Liver (tissue), 9 donors: ENCODE measurements around the gene ESRRA. TPM values are rescaled to one million over a fixed set of nuclear protein-coding genes. Genes with fewer than 3 reads are reported as not detected.

Experiments used
- DNase-seq: peaks from one replicate; pipeline ENCODE4 v3.0.0-alpha.2; 2017; ENCODE audit warnings: low spot score
- H3K27ac ChIP-seq, 2 donors: one replicate each; pipeline ENCODE4 v1.7.0; 2013; ENCODE audit warnings: inconsistent platforms in 2 of 2, low read length in 2 of 2, control low read depth in 1 of 2, low read depth in 1 of 2, mild to moderate bottlenecking in 1 of 2
- H3K27me3 ChIP-seq, 4 donors: one replicate each; pipeline versions ENCODE4 v1.6.1 to v1.7.0; 2013; ENCODE audit warnings: low read length in 3 of 4, inconsistent platforms in 1 of 4, mild to moderate bottlenecking in 1 of 4, moderate library complexity in 1 of 4; ENCODE audit not compliant: control insufficient read depth in 4 of 4, insufficient read depth in 4 of 4
- H3K36me3 ChIP-seq, 4 donors: one replicate each; pipeline versions ENCODE4 v1.6.1 to v1.7.0; 2013; ENCODE audit warnings: low read length in 3 of 4, mild to moderate bottlenecking in 3 of 4, low read depth in 1 of 4, moderate library complexity in 1 of 4; ENCODE audit not compliant: control insufficient read depth in 4 of 4, insufficient read depth in 3 of 4
- H3K4me1 ChIP-seq, 4 donors: one replicate each; pipeline versions ENCODE4 v1.6.1 to v1.7.0; 2013; ENCODE audit warnings: low read length in 3 of 4, mild to moderate bottlenecking in 3 of 4, moderate library complexity in 1 of 4; ENCODE audit not compliant: control insufficient read depth in 4 of 4, insufficient read depth in 4 of 4
- H3K4me3 ChIP-seq, 3 donors: one replicate each; pipeline versions ENCODE4 v1.6.1 to v1.7.0; 2013; ENCODE audit warnings: low read length in 3 of 3, control low read depth in 1 of 3, low read depth in 1 of 3, mild to moderate bottlenecking in 1 of 3
- H3K9ac ChIP-seq, 2 donors: one replicate each; pipeline ENCODE4 v1.7.0; 2013; ENCODE audit warnings: low read length in 2 of 2, mild to moderate bottlenecking in 2 of 2, moderate library complexity in 2 of 2, control low read depth in 1 of 2, low read depth in 1 of 2
- H3K9me3 ChIP-seq, 4 donors: one replicate each; pipeline versions ENCODE4 v1.6.1 to v1.7.0; 2013; ENCODE audit warnings: low read length in 3 of 4; ENCODE audit not compliant: control insufficient read depth in 4 of 4
- FOXA1 ChIP-seq: IDR thresholded peaks from 2 replicates; pipeline ENCODE4 v1.6.1; 2016; ENCODE audit warnings: antibody characterized with exemption
- FOXA2 ChIP-seq: IDR thresholded peaks from 2 replicates; pipeline ENCODE4 v1.6.1; 2016; ENCODE audit warnings: antibody characterized with exemption
- GABPA ChIP-seq, 2 donors: IDR thresholded peaks in 1 of 2; conservative IDR thresholded peaks in 1 of 2; 2 replicates each; pipeline ENCODE4 v1.6.1; 2016; ENCODE audit warnings: antibody characterized with exemption in 2 of 2, mild to moderate bottlenecking in 1 of 2, moderate library complexity in 1 of 2
- HNF4G ChIP-seq: IDR thresholded peaks from 2 replicates; pipeline ENCODE4 v1.6.1; 2016; ENCODE audit warnings: antibody characterized with exemption
- JUND ChIP-seq, 2 donors: IDR thresholded peaks; 2 replicates each; pipeline ENCODE4 v1.6.1; 2016; ENCODE audit warnings: antibody characterized with exemption in 2 of 2
- MAX ChIP-seq: IDR thresholded peaks from 2 replicates; pipeline ENCODE4 v1.6.1; 2016; ENCODE audit warnings: antibody characterized with exemption
- NR2F2 ChIP-seq: IDR thresholded peaks from 2 replicates; pipeline ENCODE4 v1.6.1; 2016; ENCODE audit warnings: antibody characterized with exemption
- RAD21 ChIP-seq, 2 donors: IDR thresholded peaks; 2 replicates each; pipeline ENCODE4 v1.6.1; 2016; ENCODE audit warnings: antibody characterized with exemption in 2 of 2, mild to moderate bottlenecking in 2 of 2
- REST ChIP-seq: IDR thresholded peaks from 2 replicates; pipeline ENCODE4 v1.6.1; 2016; ENCODE audit warnings: antibody characterized with exemption, mild to moderate bottlenecking
- RXRA ChIP-seq, 2 donors: IDR thresholded peaks; 2 replicates each; pipeline ENCODE4 v1.6.1; 2017 to 2018; ENCODE audit warnings: antibody characterized with exemption in 2 of 2, mild to moderate bottlenecking in 1 of 2
- YY1 ChIP-seq: IDR thresholded peaks from 2 replicates; pipeline ENCODE4 v1.6.1; 2016; ENCODE audit warnings: antibody characterized with exemption, mild to moderate bottlenecking
- ZBTB33 ChIP-seq: IDR thresholded peaks from 2 replicates; pipeline ENCODE4 v1.6.1; 2016; ENCODE audit warnings: antibody characterized with exemption
- WGBS: extraction: QIAGEN DNeasy Blood & Tissue Kit; methylation state at CpG from one replicate; pipeline ENCODE4 v1.1.7; 2013; 5-methylcytosine and 5-hydroxymethylcytosine counted together
- polyA plus RNA-seq, 2 donors: library from polyadenylated mRNA; stranded (reverse) in 1 of 2; unstranded in 1 of 2; fragments of 200-250 nt in 1 of 2; fragments of >200 nt in 1 of 2; fragmentation: Nextera tagmentation in 1 of 2; extraction: Ambion mirVana in 1 of 2; gene quantifications; one replicate each; pipeline versions ENCODE4 v1.2.1 to v1.2.3, GENCODE V29; 2013 to 2015
- total RNA-seq, 2 donors: library from RNA; depleted of rRNA; stranded (reverse); fragments of >200 nt; gene quantifications; one replicate each; pipeline ENCODE4 v1.2.3, GENCODE V29; 2014
- TF ChIP-seq, protein P1 (sequence below): IDR thresholded peaks from 2 replicates; pipeline ENCODE4 v1.6.1; 2016; ENCODE audit warnings: antibody characterized with exemption
- TF ChIP-seq, protein P2 (sequence below): fragments of 150-350 bp; IDR thresholded peaks from 2 replicates; pipeline ENCODE4 v1.5.1; 2017; ENCODE audit warnings: improper control_type of control experiment, low read depth, low read length; ENCODE audit not compliant: missing input control
- donor health status: healthy.
- donor health status: healthy.
- donor health status: healthy.
- donor health status: healthy.
- donor health status: healthy.

ESRRA gene
- total and polyA plus RNA-seq, 4 donors: 13.9 to 64.8 (median 37.5) TPM

DNA sequence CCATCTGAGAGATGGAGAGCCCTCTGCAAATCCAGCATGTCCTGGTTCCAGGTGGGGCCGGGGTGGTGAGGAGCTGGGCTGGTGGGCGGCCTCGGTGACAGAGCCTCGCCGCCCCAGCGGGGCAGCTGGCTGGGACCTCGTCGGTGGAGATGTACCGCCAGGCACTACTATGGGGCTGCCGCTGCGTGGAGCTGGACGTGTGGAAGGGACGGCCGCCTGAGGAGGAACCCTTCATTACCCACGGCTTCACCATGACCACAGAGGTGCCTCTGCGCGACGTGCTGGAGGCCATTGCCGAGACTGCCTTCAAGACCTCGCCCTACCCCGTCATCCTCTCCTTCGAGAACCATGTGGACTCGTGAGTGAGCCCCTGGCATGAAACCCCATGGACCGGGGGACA lies 47.0 kb upstream of the ESRRA start:
- Histone ChIP-seq H3K9ac (no peak overlapping the region), H3K4me1 (no peaks in the 10 kb centered on the region), H3K27ac (no peak overlapping the region), H3K27me3 (no peaks in the 10 kb centered on the region), H3K36me3 (peaks cover 0 to 13% (median 4%) of the 10 kb centered on the region in 4 donors), H3K9me3 (no peaks in the 10 kb centered on the region), H3K4me3 (no peak overlapping the region)
- WGBS: 92% methylated on average over 24 of the region's 24 CpGs
- TF ChIP-seq RAD21 (IDR thresholded peaks at IDR 0.05) (no peak), FOXA1 (no peak), RXRA (IDR thresholded peaks at IDR 0.05) (no peak), JUND (IDR thresholded peaks at IDR 0.05) (no peak), MAX (no peak), NR2F2 (no peak), HNF4G (no peak), FOXA2 (no peak), GABPA (IDR thresholded peaks at IDR 0.05 in 1 of 2, conservative IDR thresholded peaks at IDR 0.05 in 1 of 2) (no peak), ZBTB33 (no peak), REST (no peak)
- TF ChIP-seq, protein P1, sequence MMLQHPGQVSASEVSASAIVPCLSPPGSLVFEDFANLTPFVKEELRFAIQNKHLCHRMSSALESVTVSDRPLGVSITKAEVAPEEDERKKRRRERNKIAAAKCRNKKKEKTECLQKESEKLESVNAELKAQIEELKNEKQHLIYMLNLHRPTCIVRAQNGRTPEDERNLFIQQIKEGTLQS: no peak
- TF ChIP-seq, protein P2, sequence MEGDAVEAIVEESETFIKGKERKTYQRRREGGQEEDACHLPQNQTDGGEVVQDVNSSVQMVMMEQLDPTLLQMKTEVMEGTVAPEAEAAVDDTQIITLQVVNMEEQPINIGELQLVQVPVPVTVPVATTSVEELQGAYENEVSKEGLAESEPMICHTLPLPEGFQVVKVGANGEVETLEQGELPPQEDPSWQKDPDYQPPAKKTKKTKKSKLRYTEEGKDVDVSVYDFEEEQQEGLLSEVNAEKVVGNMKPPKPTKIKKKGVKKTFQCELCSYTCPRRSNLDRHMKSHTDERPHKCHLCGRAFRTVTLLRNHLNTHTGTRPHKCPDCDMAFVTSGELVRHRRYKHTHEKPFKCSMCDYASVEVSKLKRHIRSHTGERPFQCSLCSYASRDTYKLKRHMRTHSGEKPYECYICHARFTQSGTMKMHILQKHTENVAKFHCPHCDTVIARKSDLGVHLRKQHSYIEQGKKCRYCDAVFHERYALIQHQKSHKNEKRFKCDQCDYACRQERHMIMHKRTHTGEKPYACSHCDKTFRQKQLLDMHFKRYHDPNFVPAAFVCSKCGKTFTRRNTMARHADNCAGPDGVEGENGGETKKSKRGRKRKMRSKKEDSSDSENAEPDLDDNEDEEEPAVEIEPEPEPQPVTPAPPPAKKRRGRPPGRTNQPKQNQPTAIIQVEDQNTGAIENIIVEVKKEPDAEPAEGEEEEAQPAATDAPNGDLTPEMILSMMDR: no peak
- no peak for DNase-seq

DNA sequence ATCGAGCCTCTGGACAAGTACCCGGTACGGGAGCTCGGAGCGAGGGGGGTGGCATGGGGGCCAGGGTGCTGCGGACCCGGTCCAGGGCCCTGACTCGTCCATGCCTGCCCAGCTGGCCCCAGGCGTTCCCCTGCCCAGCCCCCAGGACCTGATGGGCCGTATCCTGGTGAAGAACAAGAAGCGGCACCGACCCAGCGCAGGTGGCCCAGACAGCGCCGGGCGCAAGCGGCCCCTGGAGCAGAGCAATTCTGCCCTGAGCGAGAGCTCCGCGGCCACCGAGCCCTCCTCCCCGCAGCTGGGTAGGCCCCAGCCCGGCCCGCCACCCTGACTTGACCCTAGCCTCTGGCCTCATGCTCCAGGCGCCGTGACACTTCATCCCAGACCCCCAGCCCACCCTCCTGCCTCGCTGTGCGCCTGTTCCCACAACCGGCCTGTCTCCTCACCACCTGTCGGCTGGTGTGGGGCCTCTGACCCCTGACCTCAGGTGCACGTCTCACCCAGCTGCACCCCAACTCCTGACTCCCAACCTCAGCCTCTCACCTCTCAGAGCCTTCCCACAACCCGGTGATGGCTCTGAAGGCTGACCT lies 46.3 kb upstream of the ESRRA start:
- no peaks in the 10 kb centered on the region for H3K27me3 ChIP-seq
- H3K9me3 ChIP-seq: no peaks in the 10 kb centered on the region
- 93% methylated on average over 32 of the region's 32 CpGs for WGBS
- no peak for DNase-seq
- H3K4me1 ChIP-seq: no peaks in the 10 kb centered on the region
- no peak overlapping the region for H3K9ac ChIP-seq
- H3K36me3 ChIP-seq: peaks cover 0 to 14% (median 4%) of the 10 kb centered on the region in 4 donors
- H3K27ac ChIP-seq: no peak overlapping the region
- no peak overlapping the region for H3K4me3 ChIP-seq
- no peak for TF ChIP-seq RXRA (IDR thresholded peaks at IDR 0.05)
- no peak for TF ChIP-seq YY1
- TF ChIP-seq GABPA (IDR thresholded peaks at IDR 0.05 in 1 of 2, conservative IDR thresholded peaks at IDR 0.05 in 1 of 2): no peak
- no peak for TF ChIP-seq FOXA2
- TF ChIP-seq, protein P1: no peak
